NCI-H524 (cell line): ENCODE results near the gene SLC39A11.
"Not testable (repeated sequence)": the region's sequence is repeated elsewhere in the genome, so short reads cannot be mapped to it uniquely, and the experiment has no call there.

Experiments
- DNase-seq, 2 experiments: peaks; one replicate each; lab custom pipeline; 2025; lab: John Stamatoyannopoulos, UW

The SLC39A11 gene

DNA sequence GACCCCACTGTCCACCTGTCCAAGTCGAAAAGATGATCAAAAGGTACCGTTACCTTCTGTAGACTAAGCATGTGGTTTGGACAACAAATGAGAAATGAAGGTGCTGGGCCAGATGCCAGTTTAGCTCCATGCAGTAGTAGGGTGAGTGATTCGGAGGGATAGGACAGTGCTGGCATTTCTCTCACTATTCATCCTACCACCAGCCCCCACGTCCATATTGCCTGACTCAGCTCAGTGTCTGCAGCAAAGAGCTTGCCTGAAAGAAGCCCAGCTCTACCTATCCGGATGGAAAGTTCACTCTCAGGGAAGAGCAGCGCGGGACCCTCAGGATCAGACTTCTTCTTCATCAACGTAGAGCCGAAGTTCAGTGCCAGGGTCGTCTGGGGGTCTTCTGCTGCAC lies 145.0 kb downstream of the SLC39A11 start:
- no peak for DNase-seq

DNA sequence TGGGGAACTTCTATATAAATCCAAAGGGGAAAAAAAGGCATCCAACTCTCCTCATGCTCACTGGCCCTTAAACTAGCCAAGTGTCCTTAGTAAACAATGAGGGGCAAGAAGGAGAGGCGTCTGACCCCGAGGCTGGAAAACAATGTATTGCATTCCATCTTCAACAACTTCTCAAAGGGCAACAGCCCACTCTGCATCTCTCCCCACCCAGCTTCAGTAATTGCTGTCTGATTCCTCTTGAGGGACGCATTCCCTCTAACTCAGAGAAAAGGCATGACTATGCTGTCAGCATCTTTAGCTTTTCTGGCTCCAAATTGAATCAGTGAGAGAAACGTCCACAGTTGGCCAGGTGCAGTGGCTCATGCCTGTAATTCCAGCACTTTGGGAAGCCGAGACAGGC lies 145.8 kb downstream of the SLC39A11 start:
- DNase-seq = no peak

DNA sequence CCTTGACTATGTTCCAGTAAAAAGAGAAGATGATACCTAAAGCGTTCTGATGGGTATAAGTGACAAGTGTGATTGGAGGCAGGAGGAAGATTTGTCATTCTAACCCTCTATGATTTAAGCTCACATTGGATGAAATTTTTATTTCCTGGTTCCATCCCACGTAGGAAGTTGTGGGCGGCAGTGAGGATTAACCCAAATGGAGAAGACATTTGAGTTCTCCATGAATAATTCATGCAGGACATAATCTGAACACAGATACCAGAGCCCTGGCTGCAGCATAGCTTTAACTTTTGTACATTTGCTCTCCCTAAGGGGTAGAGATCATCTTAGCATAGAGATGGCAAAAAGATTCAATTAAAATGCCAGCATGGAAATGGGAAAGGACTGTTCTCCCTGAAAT lies 146.3 kb downstream of the SLC39A11 start:
- no peak for DNase-seq

DNA sequence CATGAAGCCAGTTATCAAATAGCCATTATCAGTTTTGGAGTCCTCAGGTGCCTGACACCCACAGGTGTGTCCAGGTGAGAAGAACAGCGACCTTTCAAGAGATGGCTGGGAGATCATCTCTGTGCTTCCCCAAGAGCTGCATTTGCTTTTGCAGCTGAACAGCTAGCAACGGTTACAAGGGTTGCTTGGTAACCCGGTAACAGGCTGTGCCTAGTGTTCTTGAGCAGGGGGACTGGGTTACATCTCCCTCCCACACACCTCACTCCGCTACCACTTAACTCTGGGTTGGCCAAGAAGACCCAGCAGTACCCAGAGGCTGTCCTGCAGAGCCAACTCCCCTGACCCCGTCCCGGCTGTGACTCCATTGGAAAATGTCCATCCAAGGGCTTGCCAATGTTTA lies 147.0 kb downstream of the SLC39A11 start:
- peak in 1 of 2 experiments; percentile 72 for DNase-seq

DNA sequence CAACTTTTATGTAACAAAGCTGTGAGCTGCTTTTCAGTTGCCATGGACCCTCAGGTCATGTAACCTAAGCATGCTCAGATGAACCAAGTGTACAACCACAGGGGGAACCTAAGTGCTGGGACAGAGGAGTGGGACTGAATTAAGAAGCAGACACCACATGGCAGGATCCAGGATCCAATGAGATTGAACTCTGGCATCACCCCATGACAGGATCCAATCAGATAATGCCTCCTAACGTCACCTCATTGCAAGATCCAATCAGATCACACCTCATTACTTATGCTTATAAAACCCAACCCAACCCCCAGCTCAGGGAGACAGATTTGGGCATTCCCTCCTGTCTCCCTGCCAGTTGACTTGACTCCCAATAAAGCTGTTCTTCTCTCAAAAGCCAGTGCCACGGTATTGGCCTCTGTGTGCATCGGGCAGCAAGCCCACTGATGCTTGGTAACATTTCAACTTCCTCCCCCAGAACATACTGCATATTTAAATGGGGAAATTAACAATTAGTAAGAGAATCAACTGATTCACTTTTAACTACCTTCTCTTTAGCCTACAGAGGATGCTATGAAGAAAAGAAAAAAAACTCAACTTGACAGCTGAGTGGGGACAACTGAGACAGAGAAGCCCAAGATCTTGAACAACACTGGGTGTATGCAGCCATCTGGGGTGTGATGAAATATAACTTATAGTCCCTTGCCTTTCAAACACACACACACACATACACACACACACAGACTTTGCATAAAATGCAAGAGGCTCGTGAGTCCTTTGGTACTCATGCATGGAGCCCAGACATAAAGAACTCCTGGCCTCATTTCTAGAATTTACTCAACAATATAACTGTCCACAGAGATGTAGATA lies 148.4 kb downstream of the SLC39A11 start:
- DNase-seq = peak; percentile 99 to 100

DNA sequence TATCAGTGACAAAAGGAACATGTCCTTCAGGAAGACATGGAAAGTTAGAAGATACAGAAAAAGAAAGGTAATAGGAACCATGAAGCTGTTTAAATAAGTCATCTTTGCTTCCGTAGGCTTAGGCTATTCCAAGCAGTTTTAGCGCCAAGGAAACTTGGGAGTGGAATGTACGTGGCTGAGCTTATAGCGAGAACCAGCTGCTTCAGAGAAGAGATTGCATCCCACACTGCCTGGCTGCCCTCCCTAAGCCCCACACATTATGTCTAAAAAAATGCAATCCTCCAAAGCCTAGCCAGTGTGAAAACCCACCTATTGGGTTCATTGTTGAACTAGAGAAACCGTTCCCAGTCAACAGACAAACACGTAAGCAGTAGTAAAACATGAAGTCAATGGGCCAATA lies 149.9 kb downstream of the SLC39A11 start:
- DNase-seq = peak; percentile 73 to 84

DNA sequence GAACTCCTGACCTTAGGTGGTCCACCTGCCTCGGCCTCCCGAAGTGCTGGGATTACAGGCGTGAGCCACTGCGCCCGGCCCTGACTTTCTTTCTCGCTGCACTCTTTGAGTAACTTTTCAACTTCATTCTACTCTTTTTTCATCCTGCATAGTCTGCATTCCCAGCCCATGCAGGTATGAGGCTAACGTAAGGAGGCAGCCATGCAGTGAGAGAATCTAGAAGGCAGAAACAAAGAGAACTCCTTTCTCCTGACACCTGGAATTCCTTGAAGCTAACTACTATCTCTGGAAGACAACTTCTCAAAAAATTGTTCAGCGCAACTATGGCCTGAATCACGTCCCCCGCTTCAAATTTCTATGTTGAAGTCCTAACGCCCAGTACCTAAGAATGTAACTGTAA lies 152.0 kb downstream of the SLC39A11 start:
- DNase-seq = no peak

DNA sequence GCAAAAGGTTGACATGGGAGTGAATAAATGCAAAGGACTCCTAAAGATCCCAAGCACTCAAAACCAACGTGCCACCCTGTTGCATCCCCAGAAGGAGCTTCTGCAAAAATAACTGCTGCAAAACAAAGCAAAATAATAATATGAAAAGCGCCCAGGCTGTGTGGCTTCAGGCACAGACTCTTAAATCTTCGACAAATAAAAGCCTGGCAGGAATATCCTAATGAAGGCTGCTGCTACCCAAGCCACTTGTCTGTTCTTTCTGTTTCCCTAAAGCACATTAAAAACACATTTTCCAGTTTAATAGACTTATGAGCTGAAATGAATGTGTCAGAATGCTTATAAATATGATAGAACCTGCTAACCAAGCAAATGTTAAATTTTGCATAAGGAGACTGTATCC lies 154.0 kb downstream of the SLC39A11 start:
- DNase-seq = no peak

DNA sequence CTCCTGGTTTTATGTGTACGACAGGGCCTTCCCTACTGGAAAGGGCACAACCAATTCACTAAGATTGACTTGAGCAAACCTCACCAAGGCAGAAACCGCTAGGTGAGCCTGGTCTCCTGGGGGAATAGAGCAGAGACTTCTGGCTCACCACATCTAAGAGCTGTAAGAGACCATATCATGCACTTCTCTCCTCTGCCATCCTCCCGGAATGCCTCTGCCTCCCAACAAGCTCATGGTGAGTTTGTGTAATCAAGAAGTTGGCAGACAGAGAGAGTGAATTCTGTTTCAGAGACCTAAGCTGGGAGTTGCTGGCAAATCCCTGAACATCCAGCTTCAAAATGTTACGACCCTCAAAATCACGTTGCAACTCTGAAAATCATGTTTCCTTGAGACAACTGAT lies 154.8 kb downstream of the SLC39A11 start:
- DNase-seq = no peak

DNA sequence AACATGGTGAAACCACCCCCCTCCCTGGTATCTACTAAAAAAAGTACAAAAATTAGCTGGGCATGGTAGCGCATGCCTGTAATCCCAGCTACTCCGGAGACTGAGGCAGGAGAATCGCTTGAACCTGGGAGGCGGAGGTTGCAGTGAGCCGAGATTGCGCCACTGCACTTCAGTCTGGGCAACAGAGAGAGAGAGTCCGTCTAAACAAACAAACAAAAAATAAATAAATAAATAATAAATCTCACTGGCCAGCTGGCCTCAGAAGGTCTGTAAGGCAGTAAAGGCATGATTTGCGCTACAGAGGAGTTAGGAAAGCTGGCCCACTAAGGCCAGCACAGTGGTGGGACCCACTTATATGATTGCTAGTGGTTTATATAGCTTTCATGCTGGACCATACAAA lies 155.2 kb downstream of the SLC39A11 start:
- DNase-seq = not testable (repeated sequence)

DNA sequence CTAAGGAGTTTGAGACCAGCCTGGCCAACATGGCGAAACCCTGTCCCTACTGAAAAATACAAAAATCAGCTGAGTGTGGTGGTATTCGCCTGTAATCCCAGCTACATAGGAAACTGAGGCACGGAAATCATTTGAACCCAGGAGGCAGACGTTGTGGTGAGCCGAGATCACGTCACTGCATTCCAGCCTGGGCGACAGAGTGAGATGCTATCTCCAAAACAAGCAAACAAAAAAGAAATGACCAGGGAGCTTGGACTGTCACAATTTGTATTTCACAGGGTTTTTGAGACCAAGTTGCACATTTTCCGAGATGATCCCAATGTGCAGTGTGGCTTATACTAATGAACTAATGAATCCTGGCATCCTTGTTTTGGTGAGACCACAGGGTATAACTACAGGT lies 156.5 kb downstream of the SLC39A11 start:
- DNase-seq = no peak

DNA sequence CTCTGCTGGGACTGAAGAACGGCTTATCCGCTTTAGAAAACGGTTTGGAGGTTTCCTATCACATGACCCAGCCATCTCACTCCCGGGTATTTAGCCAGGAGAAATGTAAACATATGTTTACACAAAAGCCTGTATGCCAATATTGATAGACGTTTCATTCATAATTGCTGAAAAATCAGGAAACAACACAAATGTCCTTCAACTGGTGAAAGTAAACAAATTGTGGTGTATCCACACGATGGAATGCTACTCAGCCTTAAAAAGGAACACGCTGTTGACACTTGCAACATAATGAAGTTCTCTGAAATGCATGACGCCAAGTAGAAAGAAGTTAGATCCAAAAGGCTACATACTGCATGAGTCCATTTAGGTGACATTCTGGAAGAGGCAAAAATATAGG lies 157.6 kb downstream of the SLC39A11 start:
- no peak for DNase-seq

DNA sequence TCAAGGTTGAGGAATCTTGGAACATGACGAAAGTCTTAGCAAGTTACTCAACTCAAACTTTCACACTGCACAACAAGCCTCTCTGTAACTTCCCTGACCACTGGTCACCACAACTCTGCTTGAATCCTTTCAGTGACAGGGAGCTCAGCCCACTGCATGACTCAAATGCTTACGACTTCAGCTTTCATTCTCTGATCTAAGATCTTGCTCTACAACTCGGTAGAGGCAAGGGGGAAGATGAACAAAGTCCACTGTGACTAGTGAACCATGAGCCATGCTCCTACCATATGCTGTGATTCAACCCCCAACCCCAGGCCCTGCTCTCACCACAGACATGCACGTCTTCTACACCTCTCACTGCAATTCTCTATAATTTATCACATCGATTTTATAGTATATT lies 160.9 kb downstream of the SLC39A11 start:
- DNase-seq = no peak

DNA sequence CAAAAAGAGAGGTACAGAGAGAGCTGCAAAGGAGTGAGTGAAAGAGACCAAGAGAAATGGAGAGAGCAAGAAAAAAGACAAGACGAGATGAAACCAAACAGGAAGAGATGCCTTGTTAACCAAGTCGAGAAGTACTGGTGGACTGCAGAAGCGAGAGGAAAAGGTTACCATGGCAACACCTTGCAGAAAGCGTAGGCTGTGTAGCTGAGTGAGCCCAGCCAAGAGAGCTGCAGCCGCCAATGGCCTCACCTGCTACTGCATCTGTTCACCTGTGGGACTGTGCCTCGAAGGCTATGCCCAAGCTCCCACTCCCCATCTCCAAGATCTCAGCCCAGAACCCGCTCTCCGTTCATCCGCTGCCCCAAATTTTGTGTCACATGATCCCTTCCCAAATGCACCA lies 161.3 kb downstream of the SLC39A11 start:
- peak in 1 of 2 experiments; percentile 61 for DNase-seq

DNA sequence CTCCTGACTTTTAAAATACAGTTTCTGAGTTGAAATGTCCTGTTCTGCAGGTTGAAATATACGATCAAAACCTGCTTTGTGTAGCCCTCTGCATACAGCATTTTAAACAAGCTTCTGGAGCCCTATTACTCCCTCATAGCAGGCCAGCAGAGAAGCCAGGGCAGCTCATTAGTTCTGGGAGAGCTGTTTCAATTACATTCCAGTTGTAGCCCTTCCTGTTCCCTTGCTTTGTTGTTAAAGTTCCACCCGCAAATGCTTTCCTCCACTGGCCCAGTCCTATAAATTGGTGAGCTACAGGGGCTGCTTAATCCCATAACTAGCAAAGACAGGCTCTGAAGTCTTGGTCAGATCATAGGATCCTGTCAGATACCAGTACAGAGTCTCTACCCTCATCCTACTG lies 162.5 kb downstream of the SLC39A11 start:
- no peak for DNase-seq

DNA sequence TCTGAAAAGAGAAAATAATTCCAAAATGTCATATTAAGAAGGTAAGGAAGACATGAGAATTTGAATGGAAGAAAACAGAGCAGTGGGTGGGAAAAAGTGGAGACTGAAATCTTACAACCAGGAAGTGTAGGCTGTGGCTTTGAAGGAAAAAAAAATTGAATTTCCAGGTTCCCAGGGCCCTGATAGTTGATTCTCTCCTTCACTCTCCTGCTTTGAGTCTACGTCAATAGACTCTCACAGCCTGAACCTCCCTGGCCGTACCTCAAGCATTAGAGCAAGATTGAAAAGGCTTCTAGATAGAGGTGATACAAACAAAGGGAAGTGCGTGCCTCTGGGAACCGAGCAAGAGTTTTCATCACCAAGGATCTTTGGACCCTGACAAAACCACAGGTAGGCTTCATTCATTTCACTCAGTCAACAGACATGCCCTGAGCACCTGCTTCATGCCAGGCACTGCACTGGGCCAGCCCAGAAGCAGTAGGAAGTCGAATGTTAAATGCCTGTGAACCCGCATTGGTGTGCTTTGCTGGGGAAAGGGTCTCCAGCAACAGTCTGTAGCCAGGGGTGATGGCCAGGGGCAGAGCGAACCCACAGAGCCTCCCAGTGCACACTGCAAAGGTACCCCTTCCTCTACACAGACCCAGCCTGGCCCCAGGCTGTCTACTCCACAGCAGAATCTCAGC lies 163.9 kb downstream of the SLC39A11 start:
- DNase-seq = no peak

DNA sequence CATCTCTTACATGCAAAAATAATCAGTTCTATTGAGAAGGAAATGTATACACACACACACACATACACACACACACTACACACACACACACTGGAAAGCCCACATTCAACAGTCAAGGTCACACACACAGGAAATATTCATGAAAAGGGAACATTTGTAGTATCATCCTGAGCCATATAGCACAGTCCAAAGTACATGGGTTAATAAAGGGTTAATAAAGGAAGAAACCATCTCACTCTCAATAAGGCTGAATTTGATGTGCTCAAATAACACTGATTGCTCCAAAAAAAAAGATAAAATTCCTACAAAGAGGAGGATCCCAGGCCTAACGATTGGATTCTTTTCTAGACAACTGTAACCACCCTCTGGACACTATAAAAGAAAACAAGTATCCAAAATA lies 164.7 kb downstream of the SLC39A11 start:
- DNase-seq = no peak

DNA sequence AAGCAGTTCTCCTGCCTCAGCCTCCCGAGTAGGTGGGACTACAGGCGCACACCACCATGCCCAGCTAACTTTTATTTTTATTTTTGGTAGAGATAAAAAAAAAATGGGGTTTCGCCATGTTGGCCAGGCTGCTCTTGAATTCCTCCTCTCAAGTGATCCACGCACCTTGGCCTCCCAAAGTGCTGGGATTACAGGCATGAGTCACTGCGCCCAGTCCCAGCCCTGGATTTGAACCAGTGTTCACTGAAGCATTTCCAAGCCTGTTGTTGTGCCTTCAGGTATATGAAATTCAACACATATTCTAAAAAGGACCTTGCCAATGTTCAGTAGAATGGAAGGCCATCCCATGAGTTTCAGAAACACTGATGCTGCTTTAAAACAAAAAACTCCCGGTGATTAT lies 165.3 kb downstream of the SLC39A11 start:
- DNase-seq = no peak

DNA sequence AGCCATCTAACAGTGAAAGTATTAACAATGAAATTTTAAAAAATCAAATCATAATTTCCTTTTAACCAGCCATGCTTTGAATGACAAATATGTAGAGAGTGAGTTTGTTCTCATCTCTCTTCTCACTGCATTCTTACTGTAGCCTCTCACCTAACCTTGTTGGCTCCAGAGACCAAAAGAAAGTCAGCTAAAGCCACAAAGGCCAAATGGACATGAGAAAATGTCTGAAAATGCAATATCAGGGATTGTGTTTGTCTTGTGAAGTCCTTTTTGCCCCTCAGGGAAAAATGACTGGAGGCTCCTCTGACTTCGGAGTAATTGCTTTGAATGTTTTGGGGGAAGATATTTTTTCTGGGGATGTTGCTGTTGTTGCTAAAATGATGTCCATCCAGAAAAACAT lies 166.3 kb downstream of the SLC39A11 start:
- DNase-seq = no peak

DNA sequence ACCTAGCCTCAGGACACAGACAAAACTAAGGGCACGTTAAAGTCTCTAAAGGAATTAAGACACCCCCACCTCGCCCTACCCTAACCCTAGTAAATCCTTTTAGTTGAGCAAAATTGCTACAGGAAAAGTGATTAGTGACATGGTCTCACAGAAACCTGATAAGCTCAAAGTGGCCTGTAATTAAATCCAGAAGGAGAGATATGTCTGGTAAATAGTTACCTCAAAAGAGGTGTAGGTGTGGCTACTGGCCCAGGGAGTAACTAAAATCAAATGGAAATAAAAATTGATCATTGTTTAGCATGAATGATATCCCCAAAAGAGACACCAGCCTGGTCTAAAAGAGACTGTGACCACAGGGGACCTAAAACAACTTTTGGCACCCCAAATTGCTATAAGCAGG lies 168.3 kb downstream of the SLC39A11 start:
- no peak for DNase-seq

DNA sequence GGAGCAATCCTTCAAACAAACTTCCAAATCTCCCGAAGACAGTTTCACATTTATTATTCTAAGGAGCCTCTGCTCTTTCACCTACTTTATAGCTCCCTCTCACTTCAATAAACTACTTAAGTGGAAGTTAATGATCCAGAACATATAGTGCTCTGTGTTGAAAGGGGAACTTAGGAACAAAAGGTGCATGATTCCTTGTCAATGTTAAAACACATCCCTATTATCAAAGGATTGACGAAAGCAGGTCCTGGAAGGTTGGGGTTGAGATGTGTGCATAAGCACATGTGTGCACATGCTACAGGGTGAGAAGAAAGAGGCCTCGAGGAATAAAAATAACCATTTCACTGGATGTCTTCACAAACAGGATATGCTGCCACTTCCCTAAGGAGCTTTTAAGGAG lies 170.3 kb downstream of the SLC39A11 start:
- peak in 1 of 2 experiments; percentile 31 for DNase-seq

DNA sequence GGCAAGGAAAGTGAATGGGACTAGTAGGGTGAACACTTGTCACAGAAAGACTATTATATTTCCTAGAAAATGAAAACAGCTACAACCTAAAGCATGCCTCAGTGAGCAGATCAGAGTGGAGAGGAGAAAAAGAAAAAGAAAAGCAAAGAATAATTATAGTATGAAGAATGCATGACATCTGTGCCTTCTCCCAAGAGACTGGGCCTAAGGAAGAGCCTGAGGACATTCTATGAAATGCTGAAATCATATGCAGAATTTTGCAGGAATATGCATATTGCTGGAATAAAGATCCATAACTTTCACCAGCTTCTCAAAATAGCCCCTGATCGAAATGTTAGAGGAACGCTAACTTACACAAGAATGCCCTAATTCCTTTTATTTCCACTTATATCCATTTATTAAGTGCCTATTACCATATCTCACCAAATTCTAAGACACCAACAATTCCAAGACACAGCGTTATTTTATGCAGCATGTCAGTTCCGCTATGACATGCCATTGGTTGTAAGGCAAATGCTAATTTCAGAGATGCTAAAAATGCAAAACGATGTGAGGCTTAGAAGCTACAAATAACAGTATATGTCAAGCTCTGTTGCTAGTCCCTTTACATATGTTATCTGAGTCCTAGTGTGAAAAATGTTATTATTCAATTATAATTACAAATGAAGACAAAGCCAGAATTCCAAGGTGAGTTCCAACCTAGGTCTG lies 171.0 kb downstream of the SLC39A11 start:
- DNase-seq = no peak

DNA sequence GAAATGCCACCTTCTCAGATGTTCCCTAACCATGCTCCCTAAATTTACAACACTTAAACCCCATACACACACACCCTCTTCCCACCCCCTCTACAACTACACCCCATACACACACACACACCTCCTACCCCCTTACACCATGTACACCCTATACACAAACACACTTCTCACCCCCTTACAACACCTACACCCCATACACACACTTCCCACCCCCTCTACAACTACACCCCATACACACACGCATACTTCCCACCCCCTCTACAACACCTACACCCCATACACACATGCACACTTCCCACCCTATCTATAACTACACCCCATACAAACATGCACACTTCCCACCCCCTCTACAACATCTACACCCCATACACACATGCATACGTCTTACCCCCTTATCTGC lies 172.0 kb downstream of the SLC39A11 start:
- no peak for DNase-seq
